CD4-positive, alpha-beta T cell (primary cell): ENCODE results near the gene MRPL30. TPM values are rescaled to one million over a fixed set of nuclear protein-coding genes. Genes with fewer than 3 reads are reported as not detected.

Experiments
- ATAC-seq: fragments of 200-7000 bp; cut with Tn5 transposase; one replicate; pipeline ENCODE4 v1.10.0; 2022; ENCODE audit warnings: mild to moderate bottlenecking; ENCODE audit not compliant: poor library complexity
- CTCF ChIA-PET: fragments of 350-600 bp; sonication (Branson Sonifier 250); formaldehyde crosslinking; loops from one replicate; lab custom pipeline; 2021; ENCODE audit warnings: antibody characterized with exemption, inconsistent platforms; lab: Charles Lee
- POLR2A ChIA-PET: fragments of 350-600 bp; sonication (Branson Sonifier 250); formaldehyde crosslinking; loops from one replicate; lab custom pipeline; 2021; ENCODE audit warnings: antibody characterized with exemption, inconsistent platforms; lab: Charles Lee
- DNase-seq, 14 experiments: peaks; one replicate each; pipeline ENCODE4 v3.0.0-alpha.2; 2013 to 2020; ENCODE audit warnings: mixed read lengths in 2 of 14
- H3K27ac ChIP-seq, 2 donors: one replicate each; pipeline versions ENCODE4 v1.5.1 to v1.7.0; 2013; ENCODE audit warnings: low read length in 2 of 2, low read depth in 1 of 2, mild to moderate bottlenecking in 1 of 2
- H3K27me3 ChIP-seq, 2 experiments: 1 replicate in 1 of 2; 2 replicates in 1 of 2; pipeline versions ENCODE4 v1.6.1 to v1.7.0; 2013; ENCODE audit warnings: low read length in 2 of 2, control low read depth in 1 of 2, mild to moderate bottlenecking in 1 of 2, moderate library complexity in 1 of 2; ENCODE audit not compliant: insufficient read depth in 2 of 2, control insufficient read depth in 1 of 2
- H3K36me3 ChIP-seq: one replicate; pipeline ENCODE4 v1.6.1; 2013; ENCODE audit warnings: low read length, control low read depth; ENCODE audit not compliant: insufficient read depth
- H3K4me1 ChIP-seq: one replicate; pipeline ENCODE4 v1.6.1; 2013; ENCODE audit warnings: low read length, control low read depth; ENCODE audit not compliant: insufficient read depth
- H3K4me3 ChIP-seq: one replicate; pipeline ENCODE4 v1.5.1; 2013; ENCODE audit warnings: mild to moderate bottlenecking, low read length, moderate library complexity
- H3K9me3 ChIP-seq, 2 experiments: 1 replicate in 1 of 2; 2 replicates in 1 of 2; pipeline versions ENCODE4 v1.6.1 to v1.7.0; 2013; ENCODE audit warnings: low read length in 2 of 2, mild to moderate bottlenecking in 2 of 2, control low read depth in 1 of 2, moderate library complexity in 1 of 2; ENCODE audit not compliant: control insufficient read depth in 1 of 2, insufficient read depth in 1 of 2
- H3K27ac Mint-ChIP-seq: one replicate; pipeline ENCODE4 v1.8.0; 2020; ENCODE audit warnings: mixed read lengths
- H3K27me3 Mint-ChIP-seq: one replicate; pipeline ENCODE4 v1.8.0; 2021; ENCODE audit warnings: mixed read lengths
- H3K36me3 Mint-ChIP-seq: one replicate; pipeline ENCODE4 v1.8.0; 2021; ENCODE audit warnings: low read depth, mixed read lengths
- H3K4me1 Mint-ChIP-seq: one replicate; pipeline ENCODE4 v1.8.0; 2021; ENCODE audit warnings: low read depth, mixed read lengths
- H3K4me3 Mint-ChIP-seq: one replicate; pipeline ENCODE4 v1.8.0; 2020; ENCODE audit warnings: mild to moderate bottlenecking, mixed read lengths
- H3K9me3 Mint-ChIP-seq: one replicate; pipeline ENCODE4 v1.8.0; 2020; ENCODE audit warnings: mixed read lengths
- intact Hi-C, 2 experiments: fragments of 100-400 bp; cut with DNase I in 1 of 2; cut with micrococcal nuclease in 1 of 2; formaldehyde crosslinking; loops; one replicate each; pipeline versions ENCODE4 v1.15.1 to v1.9.0; 2023 to 2025; cut with DNase I, micrococcal nuclease
- total RNA-seq, 174 experiments: library from RNA in 2 of 174; stranded (reverse) in 2 of 174; gene quantifications; one replicate each; pipeline ENCODE4 v1.2.3 and lab custom pipeline; 2021 to 2026
- TF ChIP-seq, protein P1 (sequence below): fragments of 200-600 bp; IDR thresholded peaks from one replicate; pipeline ENCODE4 v1.8.0; 2022; ENCODE audit warnings: antibody characterized with exemption, mild to moderate bottlenecking

The MRPL30 gene
- total RNA-seq, 2 experiments from 2014 or later, result 8.6 to 9.5 TPM

- no peaks in the 10 kb centered on the region for H3K9me3 Mint-ChIP-seq
- CTCF ChIA-PET, result interaction anchor here (1.6 to 2.8 kb wide), 3 partner anchors 15 to 350 kb away, joined by 4 to 13 read pairs (median 5); partner anchors contain the start of genes LIPT1, REV1 and TSGA10
These were observed 40.7 kb upstream of the MRPL30 start for GRCh38 chr2:99140056-99140859.

DNA sequence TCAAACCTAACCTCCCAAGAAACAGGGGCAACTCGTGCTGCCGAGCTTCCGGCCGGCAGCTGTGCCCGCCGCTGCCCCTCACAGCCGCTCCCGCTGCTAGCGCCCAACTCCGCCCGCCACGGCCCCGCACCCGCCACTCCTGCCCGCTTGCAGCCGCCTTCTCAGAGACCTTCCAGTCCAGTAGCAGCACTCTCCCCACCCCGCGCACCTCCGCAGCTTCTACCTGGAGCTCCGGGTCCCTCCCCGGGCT, 40.2 kb upstream of the MRPL30 start:
- intact Hi-C loops, result loop anchor here (1.0 to 2.0 kb wide), 4 partner anchors 14 to 196 kb away; partner anchors contain the start of genes LIPT1 (in 2 of the 2), MITD1 (in 2 of the 2), MRPL30 (in 2 of the 2) and TSGA10 (in 2 of the 2)
- Histone ChIP-seq H3K4me1 (peaks cover 8% of the 10 kb centered on the region), H3K9me3 (peaks cover 0 to 9% of the 10 kb centered on the region in 2 experiments), H3K36me3 (no peaks in the 10 kb centered on the region), H3K27ac (peak overlapping the region; percentile 85 to 92), H3K4me3 (peak overlapping the region; percentile 74), H3K27me3 (no peaks in the 10 kb centered on the region)
- H3K4me3 Mint-ChIP-seq, result peak overlapping the region; percentile 97
- peak overlapping the region; percentile 94 for H3K27ac Mint-ChIP-seq
- DNase-seq (no peak), ATAC-seq (no peak)
- POLR2A ChIA-PET, result interaction anchor here (0.5 to 4.3 kb wide), 24 partner anchors 9 to 1495 kb away, joined by 3 to 142 read pairs (median 3); partner anchors contain the start of genes COX5B, EIF5B, LIPT1 and MITD1
- no peaks in the 10 kb centered on the region for H3K27me3 Mint-ChIP-seq
- TF ChIP-seq, protein P1, sequence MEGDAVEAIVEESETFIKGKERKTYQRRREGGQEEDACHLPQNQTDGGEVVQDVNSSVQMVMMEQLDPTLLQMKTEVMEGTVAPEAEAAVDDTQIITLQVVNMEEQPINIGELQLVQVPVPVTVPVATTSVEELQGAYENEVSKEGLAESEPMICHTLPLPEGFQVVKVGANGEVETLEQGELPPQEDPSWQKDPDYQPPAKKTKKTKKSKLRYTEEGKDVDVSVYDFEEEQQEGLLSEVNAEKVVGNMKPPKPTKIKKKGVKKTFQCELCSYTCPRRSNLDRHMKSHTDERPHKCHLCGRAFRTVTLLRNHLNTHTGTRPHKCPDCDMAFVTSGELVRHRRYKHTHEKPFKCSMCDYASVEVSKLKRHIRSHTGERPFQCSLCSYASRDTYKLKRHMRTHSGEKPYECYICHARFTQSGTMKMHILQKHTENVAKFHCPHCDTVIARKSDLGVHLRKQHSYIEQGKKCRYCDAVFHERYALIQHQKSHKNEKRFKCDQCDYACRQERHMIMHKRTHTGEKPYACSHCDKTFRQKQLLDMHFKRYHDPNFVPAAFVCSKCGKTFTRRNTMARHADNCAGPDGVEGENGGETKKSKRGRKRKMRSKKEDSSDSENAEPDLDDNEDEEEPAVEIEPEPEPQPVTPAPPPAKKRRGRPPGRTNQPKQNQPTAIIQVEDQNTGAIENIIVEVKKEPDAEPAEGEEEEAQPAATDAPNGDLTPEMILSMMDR, result no peak
- H3K4me1 Mint-ChIP-seq, result peaks cover 33% of the 10 kb centered on the region
- H3K9me3 Mint-ChIP-seq, result no peaks in the 10 kb centered on the region
- H3K36me3 Mint-ChIP-seq, result peaks cover 24% of the 10 kb centered on the region
- CTCF ChIA-PET, result interaction anchor here (0.9 to 2.8 kb wide), 4 partner anchors 14 to 349 kb away, joined by 4 to 13 read pairs (median 5); partner anchors contain the start of genes LIPT1, REV1 and TSGA10

More at GRCh38 chr2:99140056-99140859, 40.7 kb upstream of the MRPL30 start:
- Histone ChIP-seq H3K4me1 (peaks cover 8% of the 10 kb centered on the region), H3K27me3 (no peaks in the 10 kb centered on the region), H3K4me3 (peak overlapping the region; percentile 74), H3K36me3 (no peaks in the 10 kb centered on the region), H3K27ac (peak overlapping the region in 1 of 2 donors; percentile 85), H3K9me3 (peaks cover 0 to 13% of the 10 kb centered on the region in 2 experiments)
- intact Hi-C loops, result loop anchor here in 1 of 2 experiments (2.0 kb wide), 1 partner anchor 41 kb away; the partner anchor contains the start of genes MITD1 and MRPL30
- Mint-ChIP-seq H3K27me3 (no peaks in the 10 kb centered on the region), H3K4me3 (peak overlapping the region; percentile 97), H3K36me3 (peaks cover 24% of the 10 kb centered on the region), H3K27ac (peak overlapping the region; percentile 94), H3K4me1 (peaks cover 33% of the 10 kb centered on the region)
- ATAC-seq (no peak), DNase-seq (no peak)
- TF ChIP-seq, protein P1, result no peak
- POLR2A ChIA-PET, result interaction anchor here (0.7 to 4.3 kb wide), 21 partner anchors 10 to 1494 kb away, joined by 3 to 142 read pairs (median 3); partner anchors contain the start of genes COX5B, EIF5B, LIPT1 and MITD1
